ENCODE results near the gene TANC1. TPM values are rescaled to one million over a fixed set of nuclear protein-coding genes. Genes with fewer than 3 reads are reported as not detected.
A peak's percentile ranks its signal among the peaks of the same experiment; 100 is the strongest.

The TANC1 gene
- total and polyA plus RNA-seq, 2 of the 4 experiments (the other 2 are of a cell fraction): 10.2 to 12.9 TPM

- Histone ChIP-seq H2AFZ (replicated peaks; ENCODE audit: low read length, poor library complexity) (peak overlapping the region; percentile 80), H4K5ac (ENCODE audit: low read depth, low read length) (peak overlapping the region; percentile 51), H3K27ac (ENCODE audit: insufficient read depth, low read length) (peak overlapping the region; percentile 63), H3K14ac (replicated peaks; ENCODE audit: low read depth, low read length) (peak overlapping the region; percentile 86), H4K8ac (ENCODE audit: low read depth in 2 of 2, low read length in 2 of 2) (peak overlapping the region; percentile 73 to 76), H3K9me3 (ENCODE audit: control insufficient read depth, insufficient read depth, low read length) (no peaks in the 10 kb centered on the region), H3K79me1 (ENCODE audit: low read depth in 1 of 2, low read length in 2 of 2) (peaks cover 22 to 43% of the 10 kb centered on the region in 2 experiments), H2BK120ac (ENCODE audit: low read depth, low read length) (peak overlapping the region; percentile 81), H2BK20ac (ENCODE audit: low read depth, low read length) (peak overlapping the region; percentile 88), H4K91ac (ENCODE audit: insufficient read depth, low read depth, low read length) (peak overlapping the region; percentile 91), H3K4me3 (ENCODE audit: insufficient read depth, low read depth, low read length) (no peak overlapping the region), H3K4me1 (ENCODE audit: control insufficient read depth, insufficient read depth, low read length) (peaks cover 24% of the 10 kb centered on the region), H3K36me3 (ENCODE audit: control insufficient read depth, insufficient read depth, low read length) (no peaks in the 10 kb centered on the region), H3K56ac (ENCODE audit: extremely low read depth, insufficient read depth, low read length) (peak overlapping the region; percentile 73; the same call in 1 of the 2 replicates), H4K20me1 (ENCODE audit: insufficient read depth, low read length) (no peaks in the 10 kb centered on the region), H3K23ac (ENCODE audit: low read depth, low read length) (peak overlapping the region; percentile 21; the same call in 1 of the 2 replicates), H3K18ac (ENCODE audit: low read depth, low read length) (peak overlapping the region; percentile 35), H2BK5ac (ENCODE audit: low read depth, low read length, poor library complexity, severe bottlenecking) (peak overlapping the region; percentile 90), H2BK15ac (ENCODE audit: low read depth, low read length) (peak overlapping the region; percentile 97; the same call in 2 of the 3 replicates), H2AK9ac (replicated peaks; ENCODE audit: low read depth, low read length, poor library complexity) (peak overlapping the region; percentile 90), H3K27me3 (ENCODE audit: control insufficient read depth, insufficient read depth, low read length) (no peaks in the 10 kb centered on the region), H3K4ac (ENCODE audit: low read depth, low read length) (peak overlapping the region; percentile 87), H3K4me2 (ENCODE audit: low read depth, low read length) (peak overlapping the region; percentile 1; the same call in 1 of the 2 replicates), H2AK5ac (ENCODE audit: low read depth, low read length) (peak overlapping the region; percentile 79), H3K9me1 (ENCODE audit: insufficient read depth, low read length) (peaks cover 24% of the 10 kb centered on the region), H3K9ac (ENCODE audit: low read depth, low read length) (peak overlapping the region; percentile 58)
- TF ChIP-seq ELK1 (IDR thresholded peaks at IDR 0.05; ENCODE audit: borderline replicate concordance, low read depth, low read length): no peak
- TF ChIP-seq RAD21 (IDR thresholded peaks at IDR 0.05; ENCODE audit: low read length): 0 out of 2 replicates have a peak, but pooled peaks have one; percentile 6
- peak; percentile 69 for TF ChIP-seq BHLHE40 (IDR thresholded peaks at IDR 0.05; ENCODE audit: low read depth, low read length)
- TF ChIP-seq FOS (IDR thresholded peaks at IDR 0.05; ENCODE audit: low read depth, low read length): peak; percentile 86
- no peak for TF ChIP-seq MXI1 (IDR thresholded peaks at IDR 0.05; ENCODE audit: borderline replicate concordance, low read depth, low read length)
- no peak; the same call in 1 of the 2 replicates for TF ChIP-seq MAZ (IDR thresholded peaks at IDR 0.05; ENCODE audit: borderline replicate concordance, low read depth, low read length)
- no peak; the same call in 1 of the 2 replicates for TF ChIP-seq SMC3 (IDR thresholded peaks at IDR 0.05; ENCODE audit: low read depth, low read length)
- in situ Hi-C loops (cut with MboI; ENCODE audit: low sequenced_read_pairs) (loop anchor here (5.0 kb wide), 1 partner anchor 217 kb away; no protein-coding TSS in a partner anchor), intact Hi-C loops (cut with micrococcal nuclease) (no loop called here), dilution Hi-C loops (cut with HindIII; ENCODE audit: low sequenced_read_pairs, unreplicated experiment) (loop anchor here (25.0 kb wide), 1 partner anchor 212 kb away; no protein-coding TSS in a partner anchor)
- DNase-seq: peak; percentile 92
- peak; percentile 91 for ATAC-seq (ENCODE audit: low read depth)
- ChIA-PET CTCF (interaction anchor here (0.6 to 1.3 kb wide), 7 partner anchors 9 to 651 kb away, joined by 3 to 5 read pairs (median 3); no protein-coding TSS in a partner anchor), POLR2A (ENCODE audit: unreplicated experiment) (interaction anchor here (0.6 kb wide), 1 partner anchor 78 kb away, joined by 5 read pairs; no protein-coding TSS in a partner anchor)
- no TSS peak for BruUV-seq (replicated peaks)
- WGBS, 2 experiments (ENCODE audit: extremely low coverage in 2 of 2, insufficient read length in 1 of 2): 0% methylated on average over 1 of the region's 5 CpGs; no CpG with 5 or more reads in 1 of the 2 experiments
Observed at GRCh38 chr2:159124441-159124911, 156.0 kb downstream of the TANC1 start.

Data from IMR-90 (cell line).